Measurements from ENCODE around the gene CD1E. TPM values are rescaled to one million over a fixed set of nuclear protein-coding genes. Genes with fewer than 3 reads are reported as not detected.
"Not testable (repeated sequence)": the region's sequence is repeated elsewhere in the genome, so short reads cannot be mapped to it uniquely, and the experiment has no call there.

Gene CD1E
- polyA plus RNA-seq, 4 donors, result 0.13 TPM; not detected in 3

GRCh38 chr1:158357441-158357840 lies 3.7 kb downstream of the CD1E start:
- DNase-seq (ENCODE audit: low read depth in 4 of 4, low spot score in 2 of 4), result no peak

- DNase-seq (ENCODE audit: low read depth in 4 of 4, low spot score in 2 of 4), result no peak
These were observed 8.8 kb downstream of the CD1E start for GRCh38 chr1:158362482-158362881.

DNA sequence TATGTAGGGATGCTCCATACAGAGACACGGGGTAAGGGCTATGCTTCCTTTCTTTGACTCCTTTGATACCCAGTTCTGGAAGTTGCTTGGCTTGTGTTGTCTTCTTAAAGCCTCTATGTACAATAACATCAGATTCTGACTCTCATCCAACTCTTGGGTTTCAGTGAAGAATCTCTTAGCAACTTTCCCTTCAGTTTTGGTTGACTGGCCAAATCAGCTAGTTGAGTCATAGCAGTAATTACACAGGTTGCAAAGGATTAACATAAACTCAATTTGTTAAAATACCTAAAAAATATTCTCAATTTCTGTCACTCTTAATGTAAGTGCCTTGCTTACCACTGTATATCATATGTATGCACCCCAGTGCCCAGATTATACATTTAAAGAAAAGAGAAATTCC lies 9.2 kb downstream of the CD1E start:
- DNase-seq (ENCODE audit: low read depth in 4 of 4, low spot score in 2 of 4), result no peak

GRCh38 chr1:158366783-158367182 lies 13.1 kb downstream of the CD1E start:
- DNase-seq (ENCODE audit: low read depth in 4 of 4, low spot score in 2 of 4), result no peak

DNA sequence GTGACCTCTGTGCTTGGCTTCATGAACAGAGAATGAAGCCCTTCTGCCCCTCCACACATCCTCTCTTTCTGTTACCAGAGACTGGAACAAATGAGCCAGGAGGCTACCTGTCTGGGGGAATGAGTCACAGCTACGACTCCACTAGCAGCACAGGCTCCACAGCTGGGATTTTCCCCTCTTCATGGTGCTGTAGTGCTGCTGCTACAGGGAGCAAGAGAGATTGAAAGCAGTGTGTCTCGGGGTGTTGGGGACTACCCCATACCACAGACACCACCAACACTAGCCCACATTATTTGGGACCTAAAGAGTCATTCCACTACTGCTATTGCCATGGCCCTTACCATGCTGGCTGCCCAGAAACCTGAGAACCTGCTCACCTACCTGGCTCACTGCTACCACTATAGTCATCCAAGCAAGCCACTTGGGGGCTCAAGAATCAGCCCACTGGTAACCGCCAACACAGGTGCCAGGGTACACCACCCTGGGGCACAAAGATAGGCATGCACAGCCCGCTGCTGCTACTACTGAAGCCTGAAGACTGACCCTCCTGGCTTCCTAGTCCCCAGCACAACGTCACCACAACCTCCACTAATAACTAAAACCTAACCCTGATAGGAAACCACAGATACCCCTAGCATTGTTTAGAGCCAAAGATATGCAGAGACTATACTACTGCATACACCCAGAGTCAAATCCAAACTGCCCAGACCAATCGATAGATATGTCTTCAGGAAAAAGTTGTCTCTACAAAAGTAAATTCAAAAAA lies 17.7 kb downstream of the CD1E start:
- no peak for DNase-seq (ENCODE audit: low read depth in 4 of 4, low spot score in 2 of 4)

- DNase-seq (ENCODE audit: low read depth in 4 of 4, low spot score in 2 of 4), result not testable (repeated sequence)
These were observed 20.4 kb downstream of the CD1E start for GRCh38 chr1:158374101-158374500.

DNA sequence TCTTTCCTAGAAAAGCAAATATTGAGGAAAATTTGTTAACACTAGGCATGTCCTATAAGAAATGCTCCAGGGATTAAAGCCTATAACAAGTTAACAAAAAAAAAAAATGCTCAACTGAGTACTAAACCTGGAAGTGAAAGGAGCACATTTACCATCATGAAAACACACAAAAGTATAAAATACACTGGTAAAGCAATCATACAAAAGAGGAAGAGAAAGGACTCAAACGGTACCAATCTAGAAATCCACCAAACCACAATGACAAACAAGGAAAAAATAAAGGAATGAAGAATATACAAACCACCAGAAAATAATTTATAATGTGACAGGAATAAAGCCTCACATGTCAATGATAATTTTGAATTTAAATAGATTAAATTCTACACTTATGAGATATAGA lies 21.2 kb downstream of the CD1E start:
- no peak for DNase-seq (ENCODE audit: low read depth in 4 of 4, low spot score in 2 of 4)

DNA sequence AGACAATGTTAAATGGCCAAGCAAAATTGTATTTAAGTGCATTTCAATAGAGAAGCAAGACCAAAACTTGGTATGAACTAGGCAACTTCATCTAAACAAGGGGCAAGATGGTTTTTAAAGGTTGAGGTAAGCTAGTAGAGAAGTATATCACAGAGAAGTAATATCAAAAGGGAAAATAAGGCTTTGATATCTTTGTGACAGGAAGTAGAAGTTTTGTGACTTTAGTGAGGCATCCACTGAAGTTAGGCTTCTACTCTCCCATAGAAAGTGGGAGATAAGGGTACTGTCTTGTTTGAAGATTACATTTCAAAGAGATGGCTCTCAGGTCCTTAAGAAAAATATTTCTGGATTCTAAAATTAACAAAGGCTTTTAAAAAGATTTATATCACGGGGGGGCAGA lies 36.6 kb downstream of the CD1E start:
- DNase-seq (ENCODE audit: low read depth in 4 of 4, low spot score in 2 of 4), result no peak

DNA sequence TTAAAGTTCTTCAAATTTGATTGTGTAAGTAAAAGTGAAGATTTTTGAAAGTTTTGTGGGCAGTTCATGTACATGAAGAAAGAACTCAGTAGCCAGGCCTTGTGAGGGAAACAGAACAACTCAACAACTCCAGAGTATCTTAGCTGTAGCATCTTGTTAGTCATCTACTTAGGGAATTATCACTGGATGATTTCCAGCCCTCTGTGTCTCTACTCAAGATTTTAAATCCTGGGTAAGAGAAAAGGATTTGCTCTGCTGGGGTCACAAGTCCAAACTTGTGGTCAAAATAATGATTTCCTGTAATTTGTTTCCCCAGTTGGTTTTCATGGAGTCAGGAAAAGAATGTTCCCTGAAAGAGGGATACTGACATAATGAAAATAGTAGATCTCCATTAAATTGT lies 37.4 kb downstream of the CD1E start:
- DNase-seq (ENCODE audit: low read depth in 4 of 4, low spot score in 2 of 4), result no peak

GRCh38 chr1:158393476-158393875 lies 39.8 kb downstream of the CD1E start:
- no peak for DNase-seq (ENCODE audit: low read depth in 4 of 4, low spot score in 2 of 4)

- DNase-seq (ENCODE audit: low read depth in 4 of 4, low spot score in 2 of 4), result peak in 2 of 4 donors; percentile 0 to 1
These were observed 43.0 kb downstream of the CD1E start for GRCh38 chr1:158396646-158397045.

- no peak for DNase-seq (ENCODE audit: low read depth in 4 of 4, low spot score in 2 of 4)
These were observed 45.3 kb downstream of the CD1E start, which contains the start of gene OR10T2 for GRCh38 chr1:158398818-158399514. OR10T2 (minus strand) TSS chr1:158399466; CDS start chr1:158399466, 0 bp downstream.

DNA sequence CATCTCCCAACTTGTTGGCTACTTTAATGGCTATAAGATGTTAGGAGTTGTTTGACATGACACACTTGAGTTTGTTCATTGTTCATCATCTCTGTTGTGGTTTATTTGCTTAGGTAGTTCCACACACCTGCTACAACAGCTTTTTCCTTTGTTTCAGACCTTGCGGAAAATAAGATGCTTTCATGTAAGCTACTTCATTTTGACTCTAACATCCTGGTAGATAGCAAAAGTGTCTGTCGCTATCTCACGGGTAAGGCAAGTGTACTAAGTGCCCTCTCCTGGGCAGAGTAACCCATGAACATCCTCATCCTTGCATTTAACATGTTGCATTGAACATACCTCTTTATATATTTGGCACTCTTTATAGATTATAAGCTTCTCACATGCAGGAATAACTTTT lies 47.2 kb downstream of the CD1E start:
- DNase-seq (ENCODE audit: low read depth in 4 of 4, low spot score in 2 of 4), result no peak

GRCh38 chr1:158407092-158407491 lies 53.4 kb downstream of the CD1E start:
- DNase-seq (ENCODE audit: low read depth in 4 of 4, low spot score in 2 of 4), result no peak

Other genes with a start within 250 kb of the CD1E start
- 1 to 10 TPM; 5.4 to 7.6 (median 6.0) TPM for gene CD1D, start 173.0 kb upstream of the CD1E start, polyA plus RNA-seq (ENCODE audit: insufficient read length in 4 of 4)
- not detected for gene CD1A, start 99.5 kb upstream of the CD1E start, polyA plus RNA-seq (ENCODE audit: insufficient read length in 4 of 4)
- 1 to 10 TPM in 3 of 4 donors, under 1 TPM in 1; 0.90 to 1.8 (median 1.2) TPM for gene CD1C, start 64.0 kb upstream of the CD1E start, polyA plus RNA-seq (ENCODE audit: insufficient read length in 4 of 4)
- gene CD1B, start 22.4 kb upstream of the CD1E start, polyA plus RNA-seq (ENCODE audit: insufficient read length in 4 of 4), result not detected
- not detected for gene OR10T2, start 45.6 kb downstream of the CD1E start, polyA plus RNA-seq (ENCODE audit: insufficient read length in 4 of 4)
- under 1 TPM in 1 of 4 donors, not detected in 3; 0.05 TPM for gene OR10K2, start 72.3 kb downstream of the CD1E start, polyA plus RNA-seq (ENCODE audit: insufficient read length in 4 of 4)
- gene OR10K1, start 107.9 kb downstream of the CD1E start, polyA plus RNA-seq (ENCODE audit: insufficient read length in 4 of 4), result under 1 TPM in 1 of 4 donors, not detected in 3; 0.05 TPM
- gene OR10R2, start 118.3 kb downstream of the CD1E start, polyA plus RNA-seq (ENCODE audit: insufficient read length in 4 of 4), result not detected
- gene OR6Y1, start 200.5 kb downstream of the CD1E start, polyA plus RNA-seq (ENCODE audit: insufficient read length in 4 of 4), result not detected
- gene OR6P1, start 216.7 kb downstream of the CD1E start, polyA plus RNA-seq (ENCODE audit: insufficient read length in 4 of 4), result not detected
- not detected for gene OR10X1, start 226.0 kb downstream of the CD1E start, polyA plus RNA-seq (ENCODE audit: insufficient read length in 4 of 4)